NCI-H1048 (cell line): Measurements from ENCODE around the gene PLAC1.

Experiments used
- DNase-seq: peaks from one replicate; lab custom pipeline; 2025; lab: John Stamatoyannopoulos, UW

PLAC1 gene

GRCh38 chrX:134670134-134670924, 12.1 kb upstream of the PLAC1 start:
- DNase-seq, result no peak

GRCh38 chrX:134669378-134670098, 11.3 kb upstream of the PLAC1 start:
- DNase-seq, result no peak

DNA sequence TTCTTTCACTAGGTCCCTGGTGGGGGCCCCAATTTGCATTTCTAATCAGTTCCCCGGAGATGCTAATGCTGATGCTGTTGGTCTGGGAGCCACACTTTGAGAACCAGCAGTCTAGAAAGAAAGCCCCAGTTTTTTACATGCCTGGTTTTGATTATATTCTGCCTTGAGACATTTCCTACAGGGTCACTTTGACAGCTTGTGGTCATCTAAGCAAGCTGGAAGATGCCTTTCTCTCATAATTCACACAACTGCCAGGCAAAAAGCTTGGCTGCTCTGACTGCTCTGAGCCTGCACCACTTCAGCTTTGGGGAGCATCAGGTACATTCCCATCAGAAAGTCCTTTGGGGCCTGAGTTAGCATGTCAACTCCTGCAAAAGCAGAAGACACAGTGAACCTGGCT, 5.9 kb upstream of the PLAC1 start:
- DNase-seq, result no peak

DNA sequence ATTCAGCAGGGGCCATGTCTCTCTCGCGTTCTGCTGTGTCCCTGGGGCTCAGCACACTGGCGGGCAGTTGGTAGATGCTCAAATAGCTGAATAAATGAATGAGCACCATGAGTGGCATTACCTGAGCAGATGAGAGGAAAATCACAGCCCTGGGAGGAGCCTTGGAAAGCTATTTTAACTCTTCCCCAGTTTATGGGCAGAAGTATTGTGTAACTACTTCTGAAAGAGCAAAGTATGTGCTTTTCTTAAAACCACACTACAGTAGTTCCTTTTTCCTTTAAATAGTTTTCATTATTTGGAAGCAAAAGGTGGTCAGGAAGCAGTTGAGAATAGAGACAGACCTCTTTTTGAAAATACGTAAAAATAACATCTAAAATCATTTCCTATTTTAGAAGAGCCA, 3.0 kb upstream of the PLAC1 start:
- DNase-seq, result no peak

- no peak for DNase-seq
These were observed 2.4 kb upstream of the PLAC1 start for GRCh38 chrX:134660627-134661026.

DNA sequence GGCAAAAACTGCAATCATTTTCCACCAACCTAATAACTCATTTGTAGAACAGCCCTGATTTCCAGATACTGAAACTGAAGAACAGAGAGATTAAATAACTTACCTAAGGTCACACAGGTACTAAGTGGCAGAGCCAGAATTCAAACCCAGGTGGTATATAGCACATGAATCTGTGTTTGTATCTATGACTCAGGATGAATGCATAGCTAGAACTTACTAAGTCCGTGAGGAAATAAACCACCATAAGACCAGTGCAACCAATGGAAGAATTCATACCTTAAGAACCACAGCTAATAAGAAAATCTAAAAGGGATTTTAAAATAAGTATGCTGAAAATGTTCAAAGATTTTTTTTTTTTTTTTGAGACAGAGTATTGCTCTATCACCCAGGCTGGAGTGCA, 1.5 kb upstream of the PLAC1 start:
- no peak for DNase-seq

DNA sequence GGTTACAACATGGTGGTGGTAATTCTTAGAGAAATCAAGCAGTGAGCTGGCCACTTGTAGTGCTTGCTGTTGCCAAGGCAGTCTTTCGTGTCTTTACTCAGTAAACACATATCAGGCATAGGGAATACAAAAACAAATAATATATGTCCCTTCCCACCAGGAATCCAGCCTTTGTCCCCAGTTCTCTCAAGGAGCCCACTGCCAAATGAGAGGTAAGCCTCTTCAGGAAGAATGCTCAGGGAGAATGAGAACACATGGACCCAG, 421 bp upstream of the PLAC1 start:
- no peak for DNase-seq

DNA sequence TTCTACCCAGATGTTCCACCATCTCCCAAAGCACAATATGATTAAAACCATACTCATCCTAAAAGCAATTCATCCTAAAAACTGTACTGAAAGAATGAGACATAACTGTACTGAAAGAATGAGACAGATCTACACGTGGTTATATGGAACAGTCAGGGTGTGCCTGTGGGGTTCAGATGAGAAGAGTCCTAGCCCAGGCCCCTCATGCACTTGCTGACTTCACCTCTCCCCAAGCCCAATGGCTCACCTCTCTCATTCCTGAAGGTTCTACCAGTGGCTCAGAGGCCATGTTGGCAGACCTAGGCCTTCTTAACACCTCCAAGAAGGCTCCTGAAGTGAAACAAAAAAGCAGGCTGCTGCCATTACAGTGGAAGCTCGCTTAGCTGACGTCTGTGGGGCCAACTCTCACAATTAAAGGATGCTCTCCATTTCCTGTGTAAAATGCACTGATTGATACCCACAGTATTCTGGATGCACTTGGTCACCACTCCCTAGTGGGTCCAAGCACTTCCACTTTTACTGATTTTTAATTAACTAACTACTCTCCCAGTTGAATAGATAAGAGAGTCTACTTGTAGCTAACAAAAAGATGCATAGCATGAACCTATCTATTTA, 3.8 kb downstream of the PLAC1 start:
- no peak for DNase-seq

DNA sequence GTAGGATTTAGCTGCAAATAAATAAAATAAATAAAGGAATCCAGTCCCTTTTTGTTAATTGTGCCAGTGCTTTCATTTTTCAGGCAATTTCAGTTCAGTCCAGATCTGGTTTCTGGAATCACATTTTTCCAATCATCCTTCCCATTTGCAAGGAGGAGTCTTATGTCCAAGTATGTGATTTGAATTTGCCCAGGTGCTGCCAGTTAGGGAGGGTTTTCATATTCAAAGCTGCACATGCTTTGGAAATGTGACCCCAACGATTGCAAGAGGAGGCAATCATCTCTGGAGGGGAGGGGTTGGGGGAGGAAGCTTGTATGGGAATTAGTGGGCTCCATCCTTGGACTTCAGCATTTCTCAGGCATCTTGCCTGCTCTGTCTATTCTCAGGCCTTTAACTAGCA, 4.4 kb downstream of the PLAC1 start:
- DNase-seq, result no peak

GRCh38 chrX:134650701-134651100, 7.6 kb downstream of the PLAC1 start:
- DNase-seq, result no peak

GRCh38 chrX:134649770-134650169, 8.5 kb downstream of the PLAC1 start:
- DNase-seq, result no peak

DNA sequence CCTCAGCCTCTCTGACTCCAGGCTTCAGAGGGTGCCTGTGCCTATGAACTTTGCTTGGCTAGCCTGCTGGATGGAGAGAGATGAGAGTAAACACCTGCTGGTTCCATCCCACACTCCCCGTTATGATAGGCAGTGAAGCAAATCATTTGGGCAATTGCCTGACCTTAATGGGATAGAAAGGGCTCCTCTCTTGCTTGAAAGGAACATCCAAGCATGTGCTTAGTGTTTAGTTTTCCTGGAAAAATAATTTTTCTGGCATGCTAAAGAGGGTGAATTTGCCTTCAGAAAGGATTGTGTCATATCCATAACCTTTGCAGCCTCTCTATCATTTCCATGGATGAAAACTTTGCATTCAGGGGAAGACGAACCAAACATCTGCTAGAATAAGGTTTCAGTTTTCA, 10.8 kb downstream of the PLAC1 start:
- DNase-seq, result no peak

DNA sequence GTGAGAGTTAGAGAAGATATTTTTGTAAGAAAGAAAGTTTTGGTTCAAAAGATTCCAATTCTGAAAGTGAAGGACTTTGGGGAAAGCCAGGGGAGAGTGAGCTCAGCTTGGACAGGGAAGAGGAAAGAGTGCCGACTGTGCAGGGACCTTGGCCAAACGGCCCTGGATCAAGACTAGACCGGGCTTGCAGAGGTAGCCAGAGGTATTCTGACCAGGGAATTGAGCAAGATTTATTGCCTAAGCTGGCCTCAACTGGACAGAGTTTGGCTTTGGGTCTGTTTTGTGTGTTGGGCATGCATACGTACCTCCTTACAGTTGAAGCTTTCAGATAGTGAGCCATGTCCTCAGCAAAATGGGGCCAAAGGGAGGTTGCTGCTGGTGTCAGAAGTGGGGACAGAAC, 11.6 kb downstream of the PLAC1 start:
- no peak for DNase-seq

- no peak for DNase-seq
These were observed 12.2 kb downstream of the PLAC1 start for GRCh38 chrX:134645936-134646543.

DNA sequence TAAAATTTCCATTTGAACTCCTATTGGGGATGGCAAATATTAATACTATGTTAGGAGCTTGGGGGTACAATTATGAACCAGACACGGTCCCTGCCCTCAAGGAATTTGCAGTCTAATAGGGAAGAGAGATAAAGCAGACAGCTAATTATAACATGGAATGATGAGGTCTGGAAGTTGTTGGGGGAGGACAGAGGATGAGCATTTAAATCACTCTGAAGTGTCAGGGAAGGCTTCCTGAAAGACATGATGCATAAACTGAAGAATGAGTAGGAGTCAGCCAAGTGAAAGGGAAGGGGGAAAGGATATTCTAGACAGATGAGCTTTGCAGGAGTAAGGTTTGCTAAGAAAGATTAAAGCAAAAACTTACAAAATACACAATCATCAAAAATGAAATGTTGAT, 15.9 kb downstream of the PLAC1 start:
- no peak for DNase-seq

GRCh38 chrX:134641346-134641745, 16.9 kb downstream of the PLAC1 start:
- DNase-seq, result no peak

- DNase-seq, result no peak
These were observed 17.4 kb downstream of the PLAC1 start for GRCh38 chrX:134640914-134641313.

- DNase-seq, result no peak
These were observed 21.4 kb downstream of the PLAC1 start for GRCh38 chrX:134636851-134637250.

DNA sequence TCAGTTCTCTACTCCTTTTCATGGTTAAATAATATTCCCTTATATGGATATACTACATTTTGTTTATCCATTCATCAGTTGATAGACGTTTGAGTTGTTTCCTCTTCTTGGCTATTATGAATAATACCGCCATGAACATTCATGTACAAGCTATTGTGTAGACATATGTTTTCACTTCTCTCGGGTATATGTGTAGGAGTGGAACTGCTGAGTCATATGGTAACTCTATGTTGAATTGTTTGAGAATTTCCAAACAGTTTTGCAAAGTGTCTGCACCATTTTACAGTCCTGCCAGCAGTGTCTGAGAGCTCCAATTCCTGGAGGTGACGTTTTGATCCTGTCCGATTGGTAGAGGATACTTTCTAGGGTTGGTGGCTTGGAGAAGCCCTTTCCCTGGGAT, 23.6 kb downstream of the PLAC1 start:
- DNase-seq, result no peak

- no peak for DNase-seq
These were observed 24.4 kb downstream of the PLAC1 start for GRCh38 chrX:134633832-134634231.

DNA sequence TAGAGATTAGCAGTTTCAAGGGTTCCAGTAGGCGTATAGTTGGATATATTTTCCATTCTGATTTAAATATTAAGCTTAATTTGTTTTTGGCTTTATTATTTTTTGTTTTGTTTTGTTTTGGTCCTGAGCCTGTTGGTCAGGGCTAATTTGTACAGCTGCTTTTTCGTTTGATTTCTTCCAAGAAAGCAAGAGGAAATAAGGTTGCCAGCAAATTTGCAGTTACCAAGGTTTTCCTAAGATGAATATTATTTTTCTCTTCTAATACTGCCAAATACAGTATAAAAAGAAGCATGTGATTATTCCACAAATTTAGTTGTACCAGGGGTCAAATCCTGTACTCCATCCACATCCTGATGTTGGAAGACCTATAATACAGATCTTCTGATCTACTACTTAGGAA, 24.9 kb downstream of the PLAC1 start:
- DNase-seq, result no peak

DNA sequence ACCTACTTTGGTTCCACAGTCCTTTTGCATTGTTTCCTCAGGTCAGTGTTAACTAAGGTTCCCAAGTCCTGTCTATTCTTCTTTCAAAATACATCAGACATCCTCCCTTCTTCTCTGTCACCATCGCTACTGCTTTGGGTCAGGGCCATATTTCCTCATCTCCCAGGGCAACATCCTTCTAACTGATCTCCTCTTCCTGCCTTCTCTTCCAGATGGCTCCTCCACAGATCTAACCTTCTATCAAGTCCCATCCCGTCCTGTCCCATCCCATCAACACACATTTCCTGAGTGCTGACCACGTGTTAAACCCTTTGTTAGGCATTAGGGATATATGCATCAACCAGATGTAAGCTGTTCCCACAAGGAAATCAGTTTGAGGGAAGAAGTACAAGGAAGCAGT, 25.9 kb downstream of the PLAC1 start:
- DNase-seq, result no peak
